NCI-H460 (cell line): ENCODE results near the gene LNPEP. TPM values are rescaled to one million over a fixed set of nuclear protein-coding genes. Genes with fewer than 3 reads are reported as not detected.

Experiments
- DNase-seq: peaks from one replicate; pipeline ENCODE4 v3.0.0-alpha.2; 2016; ENCODE audit warnings: low read depth; ENCODE audit errors: extremely low read depth
- total RNA-seq: library from RNA; depleted of rRNA; stranded (reverse); fragments of >200 nt; shearing (Covaris generic); gene quantifications from 2 replicates; pipeline ENCODE4 v1.2.3, GENCODE V29; 2014

LNPEP gene
- total RNA-seq, 1 experiment from 2014 or later = 34.6 TPM

DNA sequence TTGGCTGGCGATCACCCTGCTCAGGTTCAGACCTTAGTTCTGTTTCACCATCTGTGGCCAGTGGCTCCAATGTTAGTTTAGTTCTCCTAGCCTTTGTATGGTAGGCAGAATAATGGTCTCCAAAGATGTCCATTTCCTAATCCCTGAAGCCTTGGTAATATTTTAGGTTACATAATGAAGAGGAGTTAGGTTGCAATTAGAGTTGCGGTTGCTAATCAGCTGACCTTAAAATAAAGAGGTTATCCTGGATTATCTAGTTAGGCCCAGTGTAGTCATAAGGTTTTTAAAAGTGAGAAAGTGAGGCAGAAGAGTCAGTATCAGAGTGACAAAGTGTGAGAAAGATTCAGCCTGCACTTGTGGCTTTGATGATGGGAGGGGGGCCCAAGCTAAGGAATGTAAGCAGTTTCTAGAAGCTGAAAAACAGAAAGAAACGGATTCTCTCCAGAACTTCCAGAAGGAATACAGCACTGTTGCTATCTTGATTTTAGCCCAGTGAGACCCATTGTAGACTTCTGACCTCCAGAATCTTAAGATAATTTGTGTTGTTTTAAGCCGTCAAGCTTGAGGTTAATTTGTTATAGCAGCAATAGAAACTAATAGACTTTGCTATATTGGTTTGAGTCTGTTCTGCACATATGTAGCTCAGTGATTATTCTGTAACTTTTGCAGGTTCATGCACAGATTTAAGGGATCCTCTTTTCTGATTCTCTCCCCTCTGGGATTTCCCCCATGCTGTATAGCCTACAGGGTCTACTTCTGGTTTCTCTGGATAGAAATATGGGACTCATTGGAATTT lies 21.6 kb downstream of the LNPEP start:
- no peak for DNase-seq

DNA sequence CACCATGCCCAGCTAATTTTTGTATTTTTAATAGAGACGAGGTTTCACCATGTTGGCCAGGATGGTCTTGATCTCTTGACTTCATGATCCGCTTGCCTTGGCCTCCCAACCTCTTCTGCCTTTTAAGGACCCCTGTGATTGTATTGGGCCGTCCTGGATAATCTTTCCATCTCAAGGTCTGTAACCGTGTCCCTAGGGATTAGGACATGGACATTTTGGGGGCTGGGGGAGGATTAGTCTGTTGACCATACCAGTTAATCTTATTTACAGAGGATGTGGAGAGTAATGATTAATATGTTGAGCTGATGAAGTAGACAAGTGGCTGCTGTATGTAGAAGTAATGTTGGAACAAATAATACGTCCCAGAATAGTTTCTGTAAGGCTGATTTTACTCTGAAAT lies 23.1 kb downstream of the LNPEP start:
- DNase-seq = no peak

DNA sequence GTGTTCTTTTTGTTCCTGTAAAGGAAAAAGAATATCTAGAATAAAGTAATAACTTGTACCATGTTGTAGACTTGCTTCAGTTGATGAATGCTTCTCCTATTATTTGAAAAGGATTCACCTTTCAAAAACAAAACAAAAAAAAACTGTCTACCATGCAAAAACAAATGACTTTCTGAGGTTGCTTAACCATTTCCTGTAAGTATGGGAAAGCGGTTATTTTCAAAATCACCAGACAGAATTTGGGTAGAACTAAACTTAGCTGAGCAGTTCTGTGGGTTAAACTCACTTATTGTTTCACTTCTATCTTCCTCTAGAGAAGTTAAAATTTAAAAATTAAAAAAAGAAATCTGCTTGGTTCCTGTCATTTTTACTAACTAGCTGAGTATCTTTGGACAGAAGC lies 25.2 kb downstream of the LNPEP start:
- DNase-seq = no peak

DNA sequence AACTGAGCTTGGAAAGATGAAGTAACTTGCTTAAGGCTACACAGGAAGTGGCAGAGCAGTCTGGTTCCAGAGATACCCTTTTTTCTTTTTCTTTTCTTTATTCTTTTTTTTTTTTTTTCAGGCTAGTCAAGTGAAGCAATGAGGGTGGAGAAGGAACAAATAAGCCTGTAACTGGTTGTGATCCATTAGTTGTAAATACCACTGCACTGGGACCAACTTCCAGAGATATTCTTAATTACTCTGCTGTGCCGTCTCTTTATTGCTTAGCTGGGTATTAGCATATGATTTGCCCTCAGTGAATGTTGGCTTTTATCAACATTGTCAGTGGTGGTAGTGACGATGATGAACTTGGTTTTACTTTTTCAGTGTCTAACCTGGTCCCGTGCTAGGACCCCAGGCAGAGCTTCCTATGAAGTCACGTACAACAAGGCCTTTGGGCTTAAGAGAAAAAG lies 26.7 kb downstream of the LNPEP start:
- DNase-seq = no peak

DNA sequence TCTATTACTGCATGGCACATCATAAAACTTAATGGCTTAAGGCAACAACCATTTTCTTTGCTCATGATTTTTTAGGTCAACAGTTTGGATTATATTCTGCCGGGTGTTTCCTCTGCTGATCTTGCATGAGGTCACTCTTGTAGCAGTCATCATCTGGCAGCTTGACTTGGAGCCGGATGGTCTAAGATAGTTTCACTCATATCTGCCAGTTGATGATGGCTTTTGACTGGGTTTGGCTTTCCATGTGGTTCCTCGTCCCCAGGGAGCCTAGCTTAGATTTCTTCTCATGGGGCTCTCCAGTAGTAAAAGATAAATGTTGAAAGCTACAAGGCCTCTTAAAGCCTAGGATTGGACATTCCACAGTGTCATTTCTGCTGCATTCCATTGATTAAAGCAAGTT lies 27.4 kb downstream of the LNPEP start:
- no peak for DNase-seq

DNA sequence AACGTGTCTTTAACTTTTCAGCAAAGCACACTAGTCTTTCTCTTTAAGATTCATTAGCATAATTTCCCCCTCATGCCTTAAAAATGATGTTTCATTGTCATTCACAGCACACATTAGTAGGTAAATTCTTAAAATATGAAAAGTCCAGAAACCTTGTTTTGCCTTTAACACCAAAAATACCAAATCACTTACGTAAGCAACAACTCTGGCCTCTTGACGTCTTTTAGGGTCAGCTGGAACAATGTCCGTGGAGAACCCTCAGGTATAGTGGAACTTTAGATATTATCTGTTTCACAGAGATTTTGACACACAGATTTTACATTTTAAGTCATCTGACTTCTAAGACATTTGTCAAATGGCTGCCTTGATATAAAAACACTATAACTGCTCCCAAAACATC lies 30.9 kb downstream of the LNPEP start:
- no peak for DNase-seq

DNA sequence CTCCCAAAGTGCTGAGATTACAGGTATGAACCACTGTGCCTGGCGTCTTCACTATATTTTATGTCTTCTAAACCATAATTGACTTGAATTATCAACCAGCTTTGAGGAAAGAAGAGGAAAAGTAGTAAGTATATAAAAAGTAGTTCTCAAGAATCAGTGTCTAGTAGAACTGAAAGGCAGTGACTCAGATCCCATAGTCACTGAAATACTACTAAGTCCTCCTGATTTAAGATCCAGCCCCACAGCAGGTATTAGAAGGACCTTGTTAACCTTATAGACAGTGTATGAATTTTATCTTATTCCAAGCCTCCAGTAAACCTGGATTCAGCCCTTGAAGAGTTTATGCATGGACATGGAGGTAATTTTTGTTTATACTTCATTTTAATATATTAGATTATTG lies 31.5 kb downstream of the LNPEP start:
- no peak for DNase-seq

DNA sequence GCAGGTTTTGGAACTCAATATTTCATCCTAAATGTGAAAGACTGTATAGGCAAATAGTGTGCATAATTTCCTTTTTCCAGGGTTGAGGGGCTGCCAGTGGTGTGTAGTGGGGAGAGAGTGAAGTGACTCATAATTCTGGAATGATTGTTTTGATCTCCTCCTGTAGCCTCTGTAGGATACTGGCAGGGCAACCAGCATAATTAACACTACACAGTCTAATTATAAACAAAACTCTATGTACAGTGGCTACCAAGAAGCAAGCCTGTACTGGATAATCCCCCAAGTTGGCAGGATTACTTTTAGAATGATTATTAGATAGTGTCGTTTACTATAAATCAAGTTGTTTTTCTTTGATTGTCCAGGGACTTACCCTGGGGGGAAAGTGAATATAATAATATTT lies 32.2 kb downstream of the LNPEP start:
- DNase-seq = no peak

DNA sequence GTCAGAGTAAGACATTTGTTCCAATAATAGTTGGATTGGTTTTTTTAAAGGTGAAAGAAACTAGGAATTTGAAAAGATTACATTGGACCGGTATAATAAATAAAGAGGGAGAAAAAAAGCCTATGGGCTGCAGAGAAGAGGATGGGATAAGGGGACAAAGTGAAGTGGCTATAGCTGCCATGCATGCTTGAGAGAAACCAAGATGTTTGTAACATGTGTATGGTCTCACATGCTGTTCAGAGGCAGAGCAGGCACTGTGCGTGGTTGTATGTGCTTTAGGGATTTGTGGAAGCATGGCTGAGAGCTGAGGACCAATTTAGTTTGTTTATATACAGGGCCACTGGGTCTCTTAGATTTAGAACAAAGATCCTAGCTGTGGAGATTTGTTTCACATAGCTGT lies 32.7 kb downstream of the LNPEP start:
- DNase-seq = no peak

DNA sequence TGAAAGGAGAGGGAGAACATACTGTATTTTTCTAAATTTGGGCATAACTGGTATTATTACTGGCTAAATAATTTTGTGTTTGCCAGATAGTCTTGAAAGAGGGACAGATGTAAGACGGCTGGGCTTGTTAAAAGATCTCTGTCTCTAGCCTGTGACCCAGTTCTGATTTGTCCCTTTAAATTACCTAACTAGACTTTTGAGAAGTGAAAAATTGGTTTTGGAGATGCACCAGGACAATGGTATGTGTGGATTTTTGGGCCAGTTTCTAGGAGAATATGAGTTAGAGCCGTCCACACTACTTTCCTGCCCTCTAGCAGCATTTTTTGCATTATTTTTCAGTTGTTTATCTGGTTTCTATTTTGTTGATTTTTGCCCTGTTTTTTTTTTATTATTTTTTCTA lies 33.5 kb downstream of the LNPEP start:
- DNase-seq = no peak

DNA sequence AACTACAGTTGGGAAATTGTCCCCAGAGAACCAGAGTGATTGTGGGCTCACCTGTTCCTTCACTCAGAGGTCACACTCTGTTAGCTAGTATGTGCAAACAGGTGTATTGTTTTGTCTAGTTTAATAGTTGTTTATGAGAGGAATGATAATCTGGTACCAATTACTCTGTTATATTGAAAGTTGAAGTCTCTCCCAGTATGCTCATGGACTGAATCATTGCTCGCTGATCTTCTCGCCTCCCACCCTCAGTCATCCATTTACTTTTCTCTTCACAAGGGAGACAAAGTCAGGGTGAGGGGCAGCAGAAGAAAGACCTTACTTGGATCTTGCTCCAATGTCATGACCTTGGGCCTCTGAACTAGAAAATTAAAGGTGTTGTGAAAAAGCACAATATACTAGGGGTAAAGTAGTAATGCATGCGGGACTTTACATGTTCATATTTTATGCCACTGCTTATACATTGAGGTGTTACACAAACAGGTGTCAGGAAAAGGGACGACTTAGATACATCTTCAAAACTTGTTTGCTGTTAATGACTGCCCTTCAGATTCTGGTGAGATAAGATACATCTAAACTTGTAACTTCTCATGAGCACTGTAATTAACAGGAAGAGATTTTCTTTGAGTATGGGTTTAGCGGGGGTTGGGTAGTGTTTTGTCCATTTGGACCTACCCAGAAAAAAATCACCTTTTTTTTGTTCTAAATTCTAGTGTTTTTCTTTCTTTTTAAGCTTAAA lies 36.9 kb downstream of the LNPEP start:
- DNase-seq = no peak

DNA sequence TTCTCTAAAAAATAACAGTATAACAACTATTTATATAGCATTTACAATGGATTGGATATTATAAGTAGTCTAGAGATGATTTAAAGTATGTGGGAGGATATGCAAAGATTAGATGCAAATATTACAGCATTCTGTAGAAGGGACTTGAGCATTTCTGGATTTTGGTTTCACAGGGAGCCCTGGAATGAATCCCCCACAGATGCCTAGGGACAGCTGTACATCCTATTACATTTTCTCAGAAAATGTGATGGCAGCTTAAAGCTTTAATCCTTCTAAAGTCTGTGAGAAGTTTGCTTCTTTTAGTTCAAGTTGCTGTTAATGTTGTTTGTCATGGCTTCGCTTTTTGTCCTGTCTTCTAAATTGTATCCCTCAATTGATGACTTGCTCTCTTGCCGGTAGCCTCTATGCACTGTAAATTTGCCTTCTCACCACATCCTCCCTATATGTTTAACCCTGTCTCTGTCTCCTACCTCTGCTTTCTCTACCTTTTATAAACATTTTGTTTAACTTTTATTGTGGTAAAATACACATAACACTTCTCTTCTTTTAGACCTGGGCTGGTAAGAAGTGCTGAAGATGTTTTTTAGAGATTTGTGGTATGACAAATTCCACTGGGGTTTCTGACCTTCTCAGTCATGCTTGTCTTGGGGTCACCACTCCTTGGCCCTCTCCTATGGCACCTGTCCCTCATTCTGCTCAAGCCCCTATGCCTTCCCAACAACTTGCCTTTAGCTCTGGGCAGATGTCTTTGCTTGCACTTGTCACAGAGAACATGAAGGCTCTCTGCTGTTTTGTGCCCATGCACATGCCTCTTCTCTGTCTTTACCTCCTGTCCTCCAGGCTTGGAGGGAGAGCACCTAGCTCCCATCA lies 37.9 kb downstream of the LNPEP start:
- no peak for DNase-seq

DNA sequence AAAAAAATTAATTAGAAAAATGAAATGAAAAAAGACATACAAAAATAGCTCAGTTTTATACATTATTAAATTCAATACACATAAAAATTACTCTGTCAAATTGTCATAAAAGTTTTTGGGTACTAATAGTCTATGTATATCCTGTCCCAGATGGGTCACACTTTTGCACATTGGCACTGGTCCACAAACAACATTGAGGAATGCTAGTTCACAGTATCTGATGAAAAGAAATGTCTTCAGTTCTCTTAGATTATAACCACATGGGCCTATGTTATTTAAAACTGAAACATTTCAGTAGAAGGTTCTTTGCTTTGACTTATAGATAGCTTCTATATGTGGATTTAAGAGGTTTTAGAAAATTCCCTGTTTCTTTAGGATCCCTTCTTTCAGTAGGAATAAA lies 39.8 kb downstream of the LNPEP start:
- DNase-seq = no peak

DNA sequence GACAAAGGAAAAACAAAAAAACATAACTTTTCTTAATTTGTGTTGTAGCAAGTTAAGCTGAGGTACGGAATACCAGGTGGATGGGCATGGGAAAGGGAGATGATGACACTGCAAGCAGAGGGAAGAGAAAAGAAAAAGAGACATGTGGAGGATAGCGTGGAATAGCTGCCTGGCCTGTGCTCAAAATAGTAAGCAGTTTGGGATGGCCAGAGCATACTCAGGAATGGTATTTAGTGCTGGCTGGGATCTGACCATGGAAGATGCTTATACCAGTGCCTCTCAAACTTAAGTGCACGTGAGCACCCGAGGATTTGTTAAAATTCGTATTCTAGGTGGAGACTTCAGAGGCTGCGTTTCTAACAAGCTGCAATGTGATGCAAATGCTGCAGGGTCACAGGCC lies 41.3 kb downstream of the LNPEP start:
- no peak for DNase-seq

DNA sequence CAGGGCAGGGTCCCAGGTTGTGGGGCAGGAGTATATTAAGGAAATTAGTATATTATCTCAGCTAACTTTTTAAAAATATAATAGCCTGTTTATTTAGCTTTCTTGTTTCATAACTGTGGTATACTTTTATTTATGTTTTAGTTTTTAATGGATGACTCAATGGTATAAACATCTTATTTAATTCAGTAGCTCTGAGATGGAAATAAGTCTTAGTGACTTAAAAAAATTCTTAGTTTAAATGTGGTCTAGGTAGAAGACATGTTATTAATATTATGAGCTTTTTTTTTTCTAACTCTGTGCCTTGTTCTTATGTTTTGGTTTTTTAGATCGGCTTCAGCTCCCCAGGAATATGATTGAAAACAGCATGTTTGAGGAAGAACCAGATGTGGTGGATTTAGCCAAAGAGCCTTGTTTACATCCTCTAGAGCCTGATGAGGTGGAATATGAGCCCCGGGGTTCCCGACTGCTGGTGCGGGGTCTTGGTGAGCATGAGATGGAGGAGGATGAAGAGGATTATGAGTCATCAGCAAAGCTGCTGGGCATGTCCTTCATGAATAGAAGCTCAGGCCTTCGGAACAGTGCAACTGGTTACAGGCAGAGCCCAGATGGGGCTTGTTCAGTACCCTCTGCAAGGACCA lies 43.1 kb downstream of the LNPEP start:
- DNase-seq = no peak

DNA sequence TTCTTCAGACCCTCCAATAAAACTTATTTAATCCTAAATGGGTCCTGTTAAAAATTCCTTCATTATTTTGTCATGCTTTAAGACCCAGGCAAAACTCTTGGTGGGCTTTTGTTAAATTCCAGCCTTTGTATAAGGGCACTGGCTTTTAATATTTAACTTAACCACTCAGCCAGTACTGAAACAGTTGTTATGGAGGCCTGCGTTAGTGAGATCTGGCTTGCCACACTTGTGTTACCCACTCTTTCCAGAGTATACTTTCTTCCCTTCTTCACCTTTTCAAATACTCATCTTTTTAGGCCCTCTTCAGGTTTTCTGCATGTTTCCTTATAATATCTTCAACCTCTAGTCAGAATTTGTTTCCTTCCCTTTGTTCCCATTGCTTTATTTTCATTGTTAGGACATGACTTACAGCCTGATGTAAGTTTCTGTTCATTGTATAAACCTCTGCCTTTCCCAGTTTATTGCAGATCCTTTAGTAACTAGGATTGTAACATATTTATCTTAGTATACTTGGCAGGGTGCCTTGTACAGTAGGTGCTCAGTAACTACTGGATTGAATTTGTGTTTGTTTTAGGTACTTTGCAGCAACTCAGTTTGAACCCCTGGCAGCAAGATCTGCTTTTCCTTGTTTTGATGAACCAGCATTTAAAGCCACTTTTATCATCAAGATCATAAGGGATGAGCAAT lies 48.8 kb downstream of the LNPEP start:
- no peak for DNase-seq

DNA sequence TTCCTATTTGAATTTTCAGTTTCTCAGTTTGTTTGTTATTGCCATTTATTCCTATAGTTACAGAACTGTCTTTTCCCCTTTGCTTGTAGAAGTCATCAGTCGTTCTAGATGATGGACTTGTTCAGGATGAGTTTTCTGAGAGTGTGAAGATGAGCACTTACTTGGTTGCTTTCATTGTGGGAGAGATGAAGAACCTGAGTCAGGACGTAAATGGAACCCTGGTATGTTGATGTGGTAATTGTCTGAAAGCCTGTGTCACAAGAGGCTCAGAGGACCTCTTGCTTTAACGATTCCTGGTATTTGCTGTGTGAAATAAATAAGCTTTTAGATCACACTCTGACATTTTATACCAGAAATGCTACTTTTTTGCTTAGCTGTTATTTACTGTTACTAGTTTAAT lies 50.6 kb downstream of the LNPEP start:
- no peak for DNase-seq

DNA sequence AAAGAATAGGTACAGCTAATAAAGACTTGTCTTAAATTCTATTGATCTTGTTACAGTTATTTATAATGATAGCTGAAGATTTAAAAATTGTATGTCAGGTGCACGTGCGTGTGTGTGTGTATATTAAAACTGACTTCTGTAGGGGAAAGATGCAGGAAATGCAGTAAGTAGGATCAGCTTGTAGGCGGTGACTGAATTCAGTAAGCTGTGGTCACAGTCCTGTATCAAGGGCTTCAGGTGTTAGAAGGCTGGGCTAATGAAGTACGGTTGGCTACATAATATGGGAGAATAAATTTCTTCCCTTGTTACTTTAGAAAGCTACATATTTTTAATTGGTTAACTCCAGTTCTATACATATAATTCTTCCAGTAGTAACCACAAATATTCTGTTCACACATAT lies 54.2 kb downstream of the LNPEP start:
- no peak for DNase-seq

DNA sequence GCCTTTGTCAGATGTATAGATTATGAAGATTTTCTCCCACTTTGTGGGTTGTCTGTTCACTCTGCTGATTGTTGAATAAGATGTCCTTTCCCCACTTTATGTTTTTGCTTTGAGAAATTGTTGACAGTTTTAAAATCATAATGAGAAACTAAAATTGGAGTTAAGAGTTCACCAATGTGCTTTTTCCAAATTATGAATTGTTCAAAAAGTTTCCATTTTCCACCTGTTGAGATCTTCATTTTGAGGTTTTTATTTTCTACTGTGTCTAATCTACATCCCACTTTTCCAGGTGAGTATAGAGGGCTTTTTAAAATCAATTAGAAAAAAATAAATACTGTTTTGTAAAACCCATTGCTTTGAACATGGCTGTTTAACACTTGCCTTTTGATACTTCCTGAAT lies 55.8 kb downstream of the LNPEP start:
- no peak for DNase-seq

DNA sequence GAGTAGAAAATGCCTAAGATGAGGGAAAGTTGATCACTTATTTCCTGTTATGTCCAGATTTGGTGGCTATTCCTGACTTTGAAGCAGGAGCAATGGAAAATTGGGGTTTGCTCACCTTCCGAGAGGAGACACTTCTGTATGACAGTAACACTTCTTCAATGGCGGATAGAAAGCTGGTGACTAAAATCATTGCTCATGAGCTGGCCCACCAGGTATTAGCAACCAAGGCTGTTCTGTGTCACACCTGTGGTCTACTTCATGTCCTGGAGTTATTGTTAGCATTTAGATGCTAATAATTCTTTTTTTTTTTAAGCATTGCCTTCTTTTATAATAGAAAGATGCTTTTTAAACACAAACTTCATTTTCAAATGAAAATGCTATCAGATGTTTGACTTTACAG lies 57.9 kb downstream of the LNPEP start:
- no peak for DNase-seq
